GM23338 (cell line): Measurements from ENCODE around the gene CD19.

ENCODE experiments used
- CTCF ChIP-seq, 2 experiments: fragments of 200-600 bp in 1 of 2; sonication (generic) in 1 of 2; conservative IDR thresholded peaks; 2 replicates each; pipeline versions ENCODE4 v1.5.1 to v1.6.1; 2016 to 2017; ENCODE audit warnings: antibody characterized with exemption in 2 of 2, low read depth in 2 of 2, mild to moderate bottlenecking in 2 of 2, moderate library complexity in 1 of 2
- ZNF331 ChIP-seq: fragments of 250-450 bp; sonication (Bioruptor Pico); IDR thresholded peaks from 2 replicates; pipeline ENCODE4 v1.5.0; 2020; ENCODE audit warnings: low read depth, mild to moderate bottlenecking, moderate library complexity

- TF ChIP-seq CTCF (conservative IDR thresholded peaks at IDR 0.05; ENCODE audit: low read depth in 2 of 2) (no peak), ZNF331 (no peak)
Observed at GRCh38 chr16:28930652-28931051, 1.1 kb upstream of the CD19 start.
